HG03103 (cell line): Measurements from ENCODE around the gene EIF4EBP2.

Experiments
- ATAC-seq: cut with Tn5 transposase; IDR thresholded peaks from one replicate; pipeline ENCODE4 v1.9.1; 2021; ENCODE audit warnings: low read depth; ENCODE audit not compliant: unreplicated experiment

The EIF4EBP2 gene, protein sequence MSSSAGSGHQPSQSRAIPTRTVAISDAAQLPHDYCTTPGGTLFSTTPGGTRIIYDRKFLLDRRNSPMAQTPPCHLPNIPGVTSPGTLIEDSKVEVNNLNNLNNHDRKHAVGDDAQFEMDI

DNA sequence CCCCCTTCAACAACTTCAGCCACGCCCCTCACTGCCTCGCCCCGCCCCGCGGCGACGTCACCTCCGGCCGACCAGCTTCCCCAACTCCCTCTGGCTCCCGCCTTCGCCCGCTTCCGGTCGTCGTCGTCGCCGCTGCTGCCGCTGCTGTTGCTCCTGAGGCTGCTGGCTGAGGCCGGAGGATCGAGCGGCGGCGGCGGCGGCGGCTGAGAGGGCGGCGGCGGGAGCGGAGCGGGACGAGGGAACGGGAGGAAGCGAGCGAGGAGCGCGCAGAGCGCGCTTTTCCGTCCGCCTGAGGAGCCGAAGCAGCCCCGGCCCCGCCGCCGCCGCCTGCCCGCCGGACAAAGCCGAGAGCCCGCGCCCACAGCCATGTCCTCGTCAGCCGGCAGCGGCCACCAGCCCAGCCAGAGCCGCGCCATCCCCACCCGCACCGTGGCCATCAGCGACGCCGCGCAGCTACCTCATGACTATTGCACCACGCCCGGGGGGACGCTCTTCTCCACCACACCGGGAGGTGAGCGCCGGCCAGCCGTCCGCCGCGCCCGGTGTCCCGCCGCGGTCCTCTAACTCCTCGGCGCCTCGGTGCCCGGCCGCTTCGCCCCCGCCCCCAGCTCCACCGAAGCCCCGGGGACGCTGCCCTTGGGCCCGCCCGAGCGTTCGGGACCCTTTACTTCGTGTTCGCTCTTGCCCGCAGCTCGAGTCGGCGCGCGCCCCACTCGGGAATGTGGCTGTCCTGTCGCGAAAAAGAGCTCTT lies at the start of gene EIF4EBP2:
Gene EIF4EBP2, plus strand, starts transcription at position 110 of the 751 bp plus-strand sequence. Its CDS starts 257 bp downstream, at position 367.
- peak; percentile 84 for ATAC-seq

GRCh38 chr10:70354556-70354955 lies 49.4 kb upstream of the EIF4EBP2 start:
- ATAC-seq, result peak; percentile 31

GRCh38 chr10:70355051-70356021 lies 48.6 kb upstream of the EIF4EBP2 start:
- peak; percentile 49 for ATAC-seq

DNA sequence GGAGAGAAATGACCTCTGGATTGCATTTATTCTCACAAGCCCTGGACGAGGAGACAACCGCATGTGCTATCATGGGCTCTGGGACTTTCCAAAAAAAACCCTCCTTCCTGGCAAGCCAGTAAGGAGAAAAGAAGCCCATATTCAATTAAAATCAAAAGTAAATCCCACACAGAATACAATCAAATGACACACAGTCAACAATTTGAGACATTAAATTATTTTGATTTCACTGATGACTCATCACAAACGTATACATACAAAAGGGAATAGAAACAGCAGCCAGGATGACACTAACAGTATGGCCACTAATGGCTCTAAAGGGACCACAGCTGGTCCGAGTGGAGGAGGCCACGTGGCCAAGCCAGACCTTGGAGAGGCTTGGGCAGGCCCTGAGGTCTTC lies 46.4 kb upstream of the EIF4EBP2 start:
- no peak for ATAC-seq

GRCh38 chr10:70358446-70358845 lies 45.5 kb upstream of the EIF4EBP2 start:
- ATAC-seq, result no peak

DNA sequence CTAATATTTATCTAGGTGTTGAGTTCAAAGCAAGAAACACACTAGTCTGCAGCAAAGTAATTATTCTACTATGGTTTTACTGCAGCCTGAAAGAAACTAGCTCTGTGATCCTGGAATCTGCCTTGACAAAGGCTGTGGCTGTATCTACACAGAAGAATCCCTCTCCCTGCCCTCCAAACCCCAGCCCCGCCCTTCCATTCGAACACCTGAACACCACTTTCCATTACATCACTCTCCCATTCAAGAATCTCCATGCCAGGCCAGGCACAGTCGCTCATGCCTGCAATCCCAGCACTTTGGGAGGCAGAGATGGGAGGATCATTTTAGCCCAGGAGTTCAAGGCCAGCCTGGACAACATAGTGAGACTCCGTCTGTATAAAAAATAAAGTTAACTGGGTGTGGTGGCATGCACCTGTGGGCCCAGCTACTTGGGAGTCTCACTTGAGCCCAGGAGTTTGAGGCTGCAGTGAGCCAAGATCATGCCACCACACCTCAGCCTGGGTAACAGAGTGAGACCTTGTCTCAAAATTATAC lies 44.9 kb upstream of the EIF4EBP2 start:
- ATAC-seq, result no peak

GRCh38 chr10:70360215-70360614 lies 43.7 kb upstream of the EIF4EBP2 start:
- ATAC-seq, result no peak

- no peak for ATAC-seq
These were observed 41.6 kb upstream of the EIF4EBP2 start for GRCh38 chr10:70362328-70362727.

DNA sequence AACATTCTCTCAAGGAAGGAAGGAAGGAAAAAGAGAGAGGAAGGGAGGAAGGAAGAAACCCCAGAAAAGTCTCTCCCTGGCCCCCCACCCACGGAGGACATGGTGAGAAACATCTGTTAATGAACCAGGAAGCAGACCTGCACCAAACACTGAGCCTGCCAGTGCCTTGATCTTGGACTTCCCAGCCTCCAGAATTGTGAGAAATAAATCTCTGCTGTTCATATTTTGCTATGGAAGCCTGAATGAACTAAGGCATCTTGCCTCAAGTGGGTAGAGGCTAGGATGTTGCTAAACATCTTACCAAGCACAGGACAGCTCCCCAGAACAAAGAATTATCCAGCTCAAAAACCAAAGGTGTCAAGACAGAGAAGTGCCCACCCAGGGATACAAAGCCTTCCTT lies 40.7 kb upstream of the EIF4EBP2 start:
- no peak for ATAC-seq

GRCh38 chr10:70363971-70364771 lies 39.8 kb upstream of the EIF4EBP2 start:
- peak; percentile 77 for ATAC-seq

- no peak for ATAC-seq
These were observed 39.2 kb upstream of the EIF4EBP2 start for GRCh38 chr10:70364772-70365091.

GRCh38 chr10:70367195-70367796 lies 36.6 kb upstream of the EIF4EBP2 start:
- ATAC-seq, result no peak

DNA sequence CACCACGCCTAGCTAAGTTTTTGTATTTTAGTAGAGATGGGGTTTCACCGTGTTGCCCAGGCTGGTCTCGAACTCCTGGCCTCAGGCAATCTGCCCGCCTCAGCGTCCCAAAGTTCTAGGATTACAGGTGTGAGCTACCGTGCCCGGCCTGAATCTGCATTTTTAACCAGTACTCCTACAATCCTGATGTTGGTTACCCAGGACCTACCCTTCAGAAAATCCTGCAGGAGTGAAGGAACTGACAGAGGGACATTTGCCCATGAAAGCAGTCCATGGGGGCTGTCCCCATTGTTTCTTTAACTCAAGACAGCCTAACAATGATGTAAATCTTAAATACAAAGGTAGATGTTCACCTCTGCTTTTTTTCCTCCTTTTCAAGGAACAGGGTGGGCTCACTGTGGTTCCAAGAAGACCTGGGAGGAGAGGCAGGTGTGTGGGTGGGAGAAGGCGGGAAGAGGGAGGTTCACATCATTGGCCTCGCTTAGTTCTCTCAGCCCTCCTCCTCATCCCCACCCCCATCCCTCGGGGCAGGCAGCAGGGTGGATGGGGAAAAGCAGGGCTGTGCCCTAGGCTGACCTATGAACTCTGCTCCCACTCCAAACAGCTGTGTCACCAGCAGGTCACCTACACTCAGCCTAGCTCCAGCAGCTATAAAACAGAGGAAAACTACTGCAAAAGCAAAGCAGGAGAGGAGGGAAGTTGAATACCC lies 35.0 kb upstream of the EIF4EBP2 start:
- no peak for ATAC-seq

DNA sequence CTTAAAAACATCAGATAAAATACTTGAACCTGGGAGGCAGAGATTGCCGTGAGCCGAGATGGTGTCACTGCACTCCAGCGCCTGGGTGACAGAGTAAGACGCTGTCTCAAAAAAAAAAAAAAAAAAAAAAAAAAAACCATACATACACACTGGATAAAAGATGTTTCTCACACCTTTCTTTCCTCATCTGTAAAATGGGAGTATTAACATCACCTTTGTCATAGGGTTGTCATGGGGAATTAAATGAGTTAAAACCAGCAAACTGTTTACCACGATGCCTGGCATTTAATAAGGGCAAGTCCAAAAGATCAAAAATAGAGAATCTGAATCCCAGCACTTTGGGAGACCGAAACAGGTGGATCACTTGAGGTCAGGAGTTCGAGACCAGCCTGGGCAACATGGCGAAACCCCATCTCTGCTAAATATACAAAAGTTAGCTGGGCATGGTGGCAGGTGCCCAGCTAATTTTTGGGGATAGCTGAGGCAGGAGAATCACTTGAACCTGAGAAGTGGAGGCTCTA lies 34.4 kb upstream of the EIF4EBP2 start:
- no peak for ATAC-seq

DNA sequence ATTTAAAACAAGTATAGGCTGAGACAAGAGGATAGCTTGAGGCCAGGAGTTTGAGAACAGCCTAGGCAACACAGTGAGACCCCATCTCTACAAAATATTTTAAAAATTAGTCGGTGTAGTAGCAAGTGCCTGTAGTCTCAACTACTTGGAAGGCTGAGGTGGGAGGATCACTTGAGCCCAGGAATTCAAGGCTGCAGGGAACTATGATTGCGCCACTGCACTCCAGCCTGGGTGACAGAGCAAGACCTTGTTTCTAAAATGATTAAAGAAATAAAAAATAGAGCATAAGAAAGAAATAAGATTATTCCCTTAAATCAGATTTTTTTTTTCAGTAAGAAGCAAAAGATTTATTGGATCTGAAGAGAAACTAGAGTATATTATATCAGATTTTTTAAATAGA lies 33.2 kb upstream of the EIF4EBP2 start:
- ATAC-seq, result no peak

GRCh38 chr10:70371846-70372245 lies 32.1 kb upstream of the EIF4EBP2 start:
- ATAC-seq, result no peak

DNA sequence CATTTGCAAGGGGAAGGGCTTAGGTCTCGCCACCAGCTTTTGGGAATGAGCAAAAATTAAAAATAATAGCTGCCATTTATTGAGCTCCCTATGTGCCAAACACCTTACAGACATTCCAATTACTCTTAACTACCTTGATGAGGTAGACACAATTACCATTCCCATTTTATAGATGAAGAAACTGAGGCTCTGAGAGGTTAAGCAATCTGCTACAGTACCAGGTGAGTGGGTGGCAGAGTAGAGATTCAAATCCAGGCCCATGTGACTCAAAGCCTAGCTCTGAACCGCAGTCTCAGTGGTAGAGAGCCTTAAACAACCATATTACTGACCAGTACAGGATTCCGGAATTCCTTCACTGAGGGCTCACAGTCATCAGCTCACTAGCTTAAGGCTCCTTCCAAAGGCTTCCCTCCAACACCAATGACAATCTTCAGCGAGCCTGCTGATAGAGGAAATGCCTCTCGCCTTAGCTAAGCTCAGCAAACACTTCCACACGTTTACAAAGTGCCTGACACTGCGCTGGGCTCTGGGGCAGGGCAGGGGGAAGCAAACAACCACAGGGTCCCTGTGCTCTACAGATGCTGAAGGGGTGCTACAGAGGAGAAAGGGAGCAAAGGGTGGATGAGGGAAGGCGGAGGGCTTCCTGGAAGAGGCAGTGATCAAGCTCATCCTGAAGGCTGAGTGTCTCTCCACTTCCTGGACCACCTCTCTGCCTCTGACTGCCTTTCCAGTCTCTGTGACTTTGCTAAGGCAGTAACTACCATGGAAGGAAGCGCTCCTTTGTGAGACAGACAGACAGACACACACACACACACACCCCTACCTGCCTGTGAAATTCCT lies 28.9 kb upstream of the EIF4EBP2 start:
- no peak for ATAC-seq
